Muscle of back (tissue), 11 donors: ENCODE measurements around the gene TPSG1. TPM values are rescaled to one million over a fixed set of nuclear protein-coding genes. Genes with fewer than 3 reads are reported as not detected.
"Not testable (repeated sequence)": the region's sequence is repeated elsewhere in the genome, so short reads cannot be mapped to it uniquely, and the experiment has no call there.

Source experiments
- DNase-seq, 3 donors: peaks; one replicate each; pipeline versions ENCODE4 v3.0.0 to v3.0.0-alpha.2; 2013
- polyA plus RNA-seq, 10 donors: library from polyadenylated mRNA; unstranded; fragments of 120-200 nt; gene quantifications; one replicate each; pipeline ENCODE4 v1.2.1, GENCODE V29; 2013; ENCODE audit not compliant: insufficient read length in 10 of 10

TPSG1 gene
- polyA plus RNA-seq, 10 donors = 0.49 to 2.0 (median 1.3) TPM

- DNase-seq = no peak
These were observed 27.7 kb downstream of the TPSG1 start for GRCh38 chr16:1197237-1197866.

- no peak for DNase-seq
These were observed 28.6 kb downstream of the TPSG1 start for GRCh38 chr16:1196494-1196893.

GRCh38 chr16:1195393-1195666 lies 29.7 kb downstream of the TPSG1 start:
- no peak for DNase-seq

GRCh38 chr16:1194665-1195392 lies 30.2 kb downstream of the TPSG1 start:
- peak in 2 of 3 donors; percentile 12 to 32 for DNase-seq

GRCh38 chr16:1193825-1194581 lies 31.1 kb downstream of the TPSG1 start:
- DNase-seq = no peak

- DNase-seq = no peak
These were observed 31.8 kb downstream of the TPSG1 start for GRCh38 chr16:1193143-1193824.

GRCh38 chr16:1192384-1193073 lies 32.5 kb downstream of the TPSG1 start:
- no peak for DNase-seq

GRCh38 chr16:1190789-1191188 lies 34.3 kb downstream of the TPSG1 start:
- DNase-seq = not testable (repeated sequence)

GRCh38 chr16:1189455-1189854 lies 35.6 kb downstream of the TPSG1 start:
- no peak for DNase-seq

GRCh38 chr16:1188432-1189189 lies 36.5 kb downstream of the TPSG1 start:
- DNase-seq = peak; percentile 34 to 70 (median 44)

- not testable (repeated sequence) for DNase-seq
These were observed 39.4 kb downstream of the TPSG1 start for GRCh38 chr16:1185460-1186207.

GRCh38 chr16:1184980-1185379 lies 40.1 kb downstream of the TPSG1 start:
- DNase-seq = no peak

- no peak for DNase-seq
These were observed 40.8 kb downstream of the TPSG1 start for GRCh38 chr16:1184156-1184868.

- DNase-seq = peak in 2 of 3 donors; percentile 14 to 49
These were observed 41.8 kb downstream of the TPSG1 start for GRCh38 chr16:1182950-1183907.

GRCh38 chr16:1182316-1182671 lies 42.8 kb downstream of the TPSG1 start:
- DNase-seq = peak in 2 of 3 donors; percentile 39 to 50

GRCh38 chr16:1181404-1182315 lies 43.4 kb downstream of the TPSG1 start:
- DNase-seq = no peak
